Measurements from ENCODE around the gene GNG4. TPM values are rescaled to one million over a fixed set of nuclear protein-coding genes. Genes with fewer than 3 reads are reported as not detected.
"Not testable (repeated sequence)": the region's sequence is repeated elsewhere in the genome, so short reads cannot be mapped to it uniquely, and the experiment has no call there.

GNG4 gene
- total RNA-seq, 1 donor from 2014 or later = 0.13 TPM

GRCh38 chr1:235586992-235587391, 62.6 kb downstream of the GNG4 start:
- DNase-seq (ENCODE audit: low read depth in 2 of 2) = no peak

GRCh38 chr1:235586413-235586812, 63.2 kb downstream of the GNG4 start:
- no peak for DNase-seq (ENCODE audit: low read depth in 2 of 2)

GRCh38 chr1:235584973-235585372, 64.6 kb downstream of the GNG4 start:
- no peak for DNase-seq (ENCODE audit: low read depth in 2 of 2)

- no peak for DNase-seq (ENCODE audit: low read depth in 2 of 2)
These were observed 66.0 kb downstream of the GNG4 start for GRCh38 chr1:235583511-235584001.

- DNase-seq (ENCODE audit: low read depth in 2 of 2) = no peak
These were observed 67.5 kb downstream of the GNG4 start for GRCh38 chr1:235582130-235582529.

- DNase-seq (ENCODE audit: low read depth in 2 of 2) = no peak
These were observed 69.7 kb downstream of the GNG4 start for GRCh38 chr1:235579891-235580290.

GRCh38 chr1:235575597-235575996, 74.0 kb downstream of the GNG4 start:
- no peak for DNase-seq (ENCODE audit: low read depth in 2 of 2)

GRCh38 chr1:235573880-235574279, 75.7 kb downstream of the GNG4 start:
- DNase-seq (ENCODE audit: low read depth in 2 of 2) = no peak

- DNase-seq (ENCODE audit: low read depth in 2 of 2) = not testable (repeated sequence)
These were observed 76.6 kb downstream of the GNG4 start for GRCh38 chr1:235572971-235573370.

GRCh38 chr1:235571482-235571881, 78.1 kb downstream of the GNG4 start:
- DNase-seq (ENCODE audit: low read depth in 2 of 2) = no peak

GRCh38 chr1:235567812-235568503, 81.6 kb downstream of the GNG4 start:
- DNase-seq (ENCODE audit: low read depth in 2 of 2) = no peak

GRCh38 chr1:235566084-235566483, 83.5 kb downstream of the GNG4 start:
- DNase-seq (ENCODE audit: low read depth in 2 of 2) = no peak

- no peak for DNase-seq (ENCODE audit: low read depth in 2 of 2)
These were observed 86.0 kb downstream of the GNG4 start for GRCh38 chr1:235563513-235564061.

- no peak for DNase-seq (ENCODE audit: low read depth in 2 of 2)
These were observed 87.0 kb downstream of the GNG4 start for GRCh38 chr1:235562589-235562988.

- no peak for DNase-seq (ENCODE audit: low read depth in 2 of 2)
These were observed 90.9 kb downstream of the GNG4 start for GRCh38 chr1:235558621-235559169.

GRCh38 chr1:235557495-235557894, 92.1 kb downstream of the GNG4 start:
- no peak for DNase-seq (ENCODE audit: low read depth in 2 of 2)

- DNase-seq (ENCODE audit: low read depth in 2 of 2) = no peak
These were observed 92.8 kb downstream of the GNG4 start for GRCh38 chr1:235556807-235557206.

GRCh38 chr1:235553112-235553551, 96.5 kb downstream of the GNG4 start:
- DNase-seq (ENCODE audit: low read depth in 2 of 2) = no peak

GRCh38 chr1:235552146-235552716, 97.4 kb downstream of the GNG4 start:
- DNase-seq (ENCODE audit: low read depth in 2 of 2) = no peak

GRCh38 chr1:235549351-235550139, 100.0 kb downstream of the GNG4 start:
- no peak for DNase-seq (ENCODE audit: low read depth in 2 of 2)

- DNase-seq (ENCODE audit: low read depth in 2 of 2) = not testable (repeated sequence)
These were observed 103.0 kb downstream of the GNG4 start for GRCh38 chr1:235546369-235547155.

All from dermis microvascular lymphatic vessel endothelial cell (primary cell).